ENCODE results near the gene FOXB2.
"Not testable (repeated sequence)": the region's sequence is repeated elsewhere in the genome, so short reads cannot be mapped to it uniquely, and the experiment has no call there.

DNA sequence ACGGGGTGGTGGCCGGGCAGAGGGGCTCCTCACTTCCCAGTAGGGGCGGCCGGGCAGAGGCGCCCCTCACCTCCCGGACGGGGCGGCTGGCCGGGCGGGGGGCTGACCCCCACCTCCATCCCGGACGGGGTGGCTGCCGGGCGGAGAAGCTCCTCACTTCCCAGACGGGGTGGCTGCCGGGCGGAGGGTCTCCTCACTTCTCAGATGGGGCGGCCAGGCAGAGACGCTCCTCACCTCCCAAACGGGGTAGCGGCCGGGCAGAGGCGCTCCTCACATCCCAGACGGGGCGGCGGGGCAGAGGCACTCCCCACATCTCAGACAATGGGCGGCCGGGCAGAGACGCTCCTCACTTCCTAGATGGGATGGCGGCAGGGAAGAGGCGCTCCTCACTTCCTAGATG lies 41.2 kb downstream of the FOXB2 start:
- TF ChIP-seq CTCF (IDR thresholded peaks at IDR 0.05); ZFX (IDR thresholded peaks at IDR 0.05; ENCODE audit: borderline replicate concordance): not testable (repeated sequence)
